Measurements from ENCODE around the gene SORCS2.

GRCh38 chr4:7461230-7461629, 268.9 kb downstream of the SORCS2 start:
- TF ChIP-seq CTCF (IDR thresholded peaks at IDR 0.05): no peak
- no peak for TF ChIP-seq EZH2 (IDR thresholded peaks at IDR 0.05; ENCODE audit: borderline replicate concordance, insufficient read depth, low read depth, low read length, poor library complexity, severe bottlenecking)
